WTC11 (cell line): ENCODE data around the gene NFATC2. TPM values are rescaled to one million over a fixed set of nuclear protein-coding genes. Genes with fewer than 3 reads are reported as not detected.

Experiments used
- ATAC-seq: fragments of 200-7000 bp; cut with Tn5 transposase; 2 replicates; pipeline ENCODE4 v1.10.0; 2021; ENCODE audit warnings: mild to moderate bottlenecking, moderate library complexity
- CTCF ChIA-PET: fragments of 300-600 bp; sonication (Branson Sonifier 250); formaldehyde crosslinking; loops from one replicate; lab custom pipeline; 2021; ENCODE audit warnings: antibody characterized with exemption; lab: Charles Lee
- POLR2A ChIA-PET: fragments of 350-600 bp; sonication (Branson Sonifier 250); formaldehyde crosslinking; loops from one replicate; lab custom pipeline; 2021; ENCODE audit warnings: antibody characterized with exemption; lab: Charles Lee
- DNase-seq: peaks from one replicate; pipeline ENCODE4 v3.0.0; 2021; ENCODE audit warnings: low spot score
- H3K27ac Mint-ChIP-seq: 2 replicates; pipeline ENCODE4 v1.8.0; 2021; ENCODE audit warnings: mixed read lengths
- H3K27me3 Mint-ChIP-seq: 2 replicates; pipeline ENCODE4 v1.8.0; 2021; ENCODE audit warnings: low read depth, mild to moderate bottlenecking, moderate library complexity, mixed read lengths
- H3K36me3 Mint-ChIP-seq: 2 replicates; pipeline ENCODE4 v1.8.0; 2021; ENCODE audit warnings: mixed read lengths
- H3K4me1 Mint-ChIP-seq: 2 replicates; pipeline ENCODE4 v1.8.0; 2022; ENCODE audit warnings: mixed read lengths
- H3K4me3 Mint-ChIP-seq: 2 replicates; pipeline ENCODE4 v1.8.0; 2021; ENCODE audit warnings: mild to moderate bottlenecking, moderate library complexity, mixed read lengths
- H3K9me3 Mint-ChIP-seq: 2 replicates; pipeline ENCODE4 v1.8.0; 2021; ENCODE audit warnings: mixed read lengths
- FOXP4 ChIP-seq: sonication (generic); formaldehyde crosslinking; IDR thresholded peaks from 2 replicates; pipeline ENCODE4 v1.8.0; 2022; ENCODE audit warnings: mild to moderate bottlenecking, missing genetic modification reagents
- PRDM15 ChIP-seq: sonication (generic); formaldehyde crosslinking; IDR thresholded peaks from 2 replicates; pipeline ENCODE4 v1.8.0; 2022; ENCODE audit warnings: missing genetic modification reagents
- ZNF423 ChIP-seq: fragments of 250-450 bp; sonication (Bioruptor Pico); IDR thresholded peaks from 2 replicates; pipeline ENCODE4 v2.1.2; 2022; ENCODE audit warnings: mild to moderate bottlenecking, moderate library complexity
- ZNF425 ChIP-seq: fragments of 250-450 bp; sonication (Bioruptor Pico); conservative IDR thresholded peaks from 2 replicates; pipeline ENCODE4 v1.9.0; 2021; ENCODE audit warnings: mild to moderate bottlenecking
- total RNA-seq: library from RNA; stranded (reverse); gene quantifications from 3 replicates; pipeline ENCODE4 v1.2.3, GENCODE V29; 2021
- TF ChIP-seq, protein P1 (sequence below): sonication (generic); formaldehyde crosslinking; IDR thresholded peaks from 2 replicates; pipeline ENCODE4 v1.8.1; 2022; ENCODE audit warnings: low read depth, mild to moderate bottlenecking, moderate library complexity, missing genetic modification reagents, borderline replicate concordance
- TF ChIP-seq, protein P2 (sequence below): sonication (generic); formaldehyde crosslinking; IDR thresholded peaks from 2 replicates; pipeline ENCODE4 v1.8.1; 2022; ENCODE audit warnings: low read depth, missing genetic modification reagents, borderline replicate concordance

NFATC2 gene
- total RNA-seq, 1 experiment from 2014 or later = 1.7 TPM

- no peak overlapping the region for H3K27ac Mint-ChIP-seq
- DNase-seq = no peak
- peaks cover 12% of the 10 kb centered on the region for H3K9me3 Mint-ChIP-seq
- peaks cover 6% of the 10 kb centered on the region; the same call in 1 of the 2 replicates for H3K36me3 Mint-ChIP-seq
- peaks cover 7% of the 10 kb centered on the region for H3K4me1 Mint-ChIP-seq
- CTCF ChIA-PET = interaction anchor here (0.6 to 1.0 kb wide), 2 partner anchors 73 to 178 kb away, joined by 3 to 4 read pairs; no protein-coding TSS in a partner anchor
- H3K4me3 Mint-ChIP-seq = no peak overlapping the region
- ATAC-seq = no peak
- TF ChIP-seq, protein P1, sequence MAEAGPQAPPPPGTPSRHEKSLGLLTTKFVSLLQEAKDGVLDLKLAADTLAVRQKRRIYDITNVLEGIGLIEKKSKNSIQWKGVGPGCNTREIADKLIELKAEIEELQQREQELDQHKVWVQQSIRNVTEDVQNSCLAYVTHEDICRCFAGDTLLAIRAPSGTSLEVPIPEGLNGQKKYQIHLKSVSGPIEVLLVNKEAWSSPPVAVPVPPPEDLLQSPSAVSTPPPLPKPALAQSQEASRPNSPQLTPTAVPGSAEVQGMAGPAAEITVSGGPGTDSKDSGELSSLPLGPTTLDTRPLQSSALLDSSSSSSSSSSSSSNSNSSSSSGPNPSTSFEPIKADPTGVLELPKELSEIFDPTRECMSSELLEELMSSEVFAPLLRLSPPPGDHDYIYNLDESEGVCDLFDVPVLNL (CRISPR knock-in tag) = no peak
- TF ChIP-seq ZNF423 (CRISPR knock-in tag) (no peak), ZNF425 (CRISPR knock-in tag) (no peak), FOXP4 (CRISPR knock-in tag) (no peak)
- TF ChIP-seq, protein P2, sequence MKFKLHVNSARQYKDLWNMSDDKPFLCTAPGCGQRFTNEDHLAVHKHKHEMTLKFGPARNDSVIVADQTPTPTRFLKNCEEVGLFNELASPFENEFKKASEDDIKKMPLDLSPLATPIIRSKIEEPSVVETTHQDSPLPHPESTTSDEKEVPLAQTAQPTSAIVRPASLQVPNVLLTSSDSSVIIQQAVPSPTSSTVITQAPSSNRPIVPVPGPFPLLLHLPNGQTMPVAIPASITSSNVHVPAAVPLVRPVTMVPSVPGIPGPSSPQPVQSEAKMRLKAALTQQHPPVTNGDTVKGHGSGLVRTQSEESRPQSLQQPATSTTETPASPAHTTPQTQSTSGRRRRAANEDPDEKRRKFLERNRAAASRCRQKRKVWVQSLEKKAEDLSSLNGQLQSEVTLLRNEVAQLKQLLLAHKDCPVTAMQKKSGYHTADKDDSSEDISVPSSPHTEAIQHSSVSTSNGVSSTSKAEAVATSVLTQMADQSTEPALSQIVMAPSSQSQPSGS (CRISPR knock-in tag) = no peak
- H3K27me3 Mint-ChIP-seq = no peaks in the 10 kb centered on the region; the same call in 1 of the 2 replicates
- POLR2A ChIA-PET = interaction anchor here (0.5 kb wide), 1 partner anchor 17 kb away, joined by 3 read pairs; no protein-coding TSS in a partner anchor
Observed at GRCh38 chr20:51458751-51459439, 83.6 kb downstream of the NFATC2 start.

DNA sequence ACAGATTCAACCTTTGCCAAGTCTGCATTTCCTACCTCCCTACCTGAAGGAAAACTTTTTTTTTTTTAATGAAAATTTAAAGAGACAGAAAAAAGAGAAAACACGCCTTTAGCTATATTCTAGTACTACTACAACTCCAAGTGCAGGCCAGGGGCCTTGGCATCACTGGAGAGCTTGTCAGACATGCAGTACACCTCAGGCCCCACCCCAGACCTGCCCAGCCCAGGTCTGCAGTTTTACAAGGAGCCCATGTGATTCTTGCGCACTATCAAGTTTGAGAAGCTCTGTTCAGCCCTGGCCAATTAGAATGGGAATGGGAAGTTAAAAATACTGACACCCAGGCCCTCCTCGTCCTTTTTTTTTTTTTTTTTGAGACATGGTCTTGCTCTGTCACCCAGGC, 85.0 kb downstream of the NFATC2 start:
- CTCF ChIA-PET = interaction anchor here (2.2 kb wide), 1 partner anchor 72 kb away, joined by 7 read pairs; no protein-coding TSS in a partner anchor
- no peak overlapping the region for H3K27ac Mint-ChIP-seq
- ATAC-seq (no peak), DNase-seq (no peak)
- H3K9me3 Mint-ChIP-seq = peaks cover 12% of the 10 kb centered on the region
- H3K36me3 Mint-ChIP-seq = peaks cover 6% of the 10 kb centered on the region; the same call in 1 of the 2 replicates
- POLR2A ChIA-PET = interaction anchor here (0.7 kb wide), 1 partner anchor 610 kb away, joined by 6 read pairs; no protein-coding TSS in a partner anchor
- no peak for TF ChIP-seq PRDM15 (CRISPR knock-in tag)
- TF ChIP-seq, all 79 proteins: peak for 0
- Mint-ChIP-seq H3K27me3 (no peaks in the 10 kb centered on the region; the same call in 1 of the 2 replicates), H3K4me3 (no peak overlapping the region), H3K4me1 (peaks cover 9% of the 10 kb centered on the region)
